GM21825 (cell line): ENCODE measurements around the gene RASSF7.

ENCODE experiments used
- ATAC-seq: cut with Tn5 transposase; IDR thresholded peaks from one replicate; pipeline ENCODE4 v1.9.1; 2021; ENCODE audit warnings: mild to moderate bottlenecking, moderate library complexity; ENCODE audit not compliant: unreplicated experiment

Gene RASSF7

DNA sequence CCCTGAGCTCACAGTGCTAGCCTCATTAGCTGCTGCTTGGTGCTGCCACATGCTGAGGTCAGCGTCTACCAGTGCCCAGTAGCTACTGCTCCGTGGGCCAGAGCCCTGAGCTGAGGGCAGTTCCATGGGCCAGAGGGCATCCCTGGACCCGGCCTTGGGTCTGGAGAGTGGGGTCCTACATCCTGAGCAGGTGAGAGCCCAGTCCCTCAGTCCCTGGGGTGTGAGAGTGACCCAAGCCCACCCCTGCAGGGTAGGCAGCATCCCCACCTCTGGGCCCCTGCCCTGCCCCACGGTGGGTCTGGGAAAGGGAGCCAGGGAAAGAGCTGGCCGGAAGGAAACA lies 10.1 kb upstream of the RASSF7 start:
- ATAC-seq: no peak

GRCh38 chr11:551131-551530 lies 9.6 kb upstream of the RASSF7 start:
- ATAC-seq: no peak

GRCh38 chr11:551596-551995 lies 9.2 kb upstream of the RASSF7 start:
- ATAC-seq: no peak

- no peak for ATAC-seq
These were observed 7.4 kb upstream of the RASSF7 start for GRCh38 chr11:553083-553987.

GRCh38 chr11:553988-554340 lies 6.8 kb upstream of the RASSF7 start:
- ATAC-seq: no peak

DNA sequence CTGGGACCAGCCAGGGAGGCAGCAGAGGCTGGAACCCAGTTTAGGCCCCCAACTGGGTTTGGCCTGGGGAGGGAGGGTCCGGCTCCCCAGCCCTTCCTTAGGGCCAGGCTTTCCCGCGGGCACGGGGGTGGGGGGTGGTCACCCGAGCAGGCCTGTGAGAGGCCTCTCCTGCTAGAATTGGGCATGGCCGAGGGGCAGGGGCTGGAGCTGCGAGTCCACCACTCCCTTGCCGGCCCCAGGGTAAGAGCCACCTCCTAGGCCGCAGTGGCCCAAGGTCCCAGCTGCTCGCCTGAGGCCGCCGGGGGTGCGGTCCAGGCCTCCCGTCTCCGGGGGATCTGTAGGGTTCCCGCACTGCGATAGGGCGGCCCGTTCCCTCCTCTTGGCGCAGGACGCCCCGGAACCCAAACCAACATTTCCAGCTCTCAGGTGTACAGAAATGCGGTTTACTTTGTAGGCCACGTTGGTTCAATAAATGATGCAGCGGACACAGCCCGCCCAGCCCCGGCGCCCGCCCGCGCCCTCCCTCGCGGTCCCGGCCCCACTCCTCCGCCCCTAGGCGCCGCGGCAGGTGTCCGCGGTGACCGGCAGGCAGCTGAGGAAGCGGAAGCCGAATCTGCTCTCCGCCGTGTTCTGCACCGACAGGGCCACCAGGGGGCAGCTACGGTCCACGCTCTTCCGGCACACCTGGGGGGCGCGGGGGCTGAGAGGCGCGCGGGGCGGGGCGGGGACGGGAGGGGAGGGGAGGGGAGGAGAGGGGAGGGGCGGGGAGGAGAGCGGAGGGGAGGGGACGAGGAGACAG lies 6.1 kb upstream of the RASSF7 start:
- ATAC-seq: peak; percentile 47

DNA sequence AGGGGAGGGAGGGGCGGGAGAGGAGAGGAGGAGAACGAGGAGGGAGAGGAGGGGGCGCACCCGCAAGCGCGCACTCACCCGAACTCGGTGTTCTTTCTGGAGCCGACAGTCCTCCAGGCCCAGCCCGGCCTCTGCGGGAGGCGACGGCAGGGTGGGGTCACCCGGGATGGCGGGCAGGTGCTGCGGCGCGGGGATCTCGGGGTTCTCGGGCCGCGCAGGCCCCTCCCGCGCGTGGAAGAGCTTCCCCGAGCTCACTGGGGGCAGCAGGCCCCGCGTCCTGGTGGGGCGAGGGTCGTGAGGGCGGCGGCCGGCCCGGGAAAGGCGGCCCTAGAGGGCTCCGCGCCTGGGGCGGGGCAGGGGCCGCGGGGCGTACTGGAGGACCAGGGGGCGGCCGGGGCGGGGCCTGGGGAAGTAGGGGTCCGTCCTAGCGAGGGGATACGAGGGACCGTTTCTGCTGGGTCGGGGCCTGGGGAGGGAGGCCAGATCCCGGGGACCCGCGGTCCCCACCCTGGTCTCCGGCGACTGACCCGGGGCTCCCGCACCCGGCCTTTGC lies 5.5 kb upstream of the RASSF7 start:
- ATAC-seq: no peak

DNA sequence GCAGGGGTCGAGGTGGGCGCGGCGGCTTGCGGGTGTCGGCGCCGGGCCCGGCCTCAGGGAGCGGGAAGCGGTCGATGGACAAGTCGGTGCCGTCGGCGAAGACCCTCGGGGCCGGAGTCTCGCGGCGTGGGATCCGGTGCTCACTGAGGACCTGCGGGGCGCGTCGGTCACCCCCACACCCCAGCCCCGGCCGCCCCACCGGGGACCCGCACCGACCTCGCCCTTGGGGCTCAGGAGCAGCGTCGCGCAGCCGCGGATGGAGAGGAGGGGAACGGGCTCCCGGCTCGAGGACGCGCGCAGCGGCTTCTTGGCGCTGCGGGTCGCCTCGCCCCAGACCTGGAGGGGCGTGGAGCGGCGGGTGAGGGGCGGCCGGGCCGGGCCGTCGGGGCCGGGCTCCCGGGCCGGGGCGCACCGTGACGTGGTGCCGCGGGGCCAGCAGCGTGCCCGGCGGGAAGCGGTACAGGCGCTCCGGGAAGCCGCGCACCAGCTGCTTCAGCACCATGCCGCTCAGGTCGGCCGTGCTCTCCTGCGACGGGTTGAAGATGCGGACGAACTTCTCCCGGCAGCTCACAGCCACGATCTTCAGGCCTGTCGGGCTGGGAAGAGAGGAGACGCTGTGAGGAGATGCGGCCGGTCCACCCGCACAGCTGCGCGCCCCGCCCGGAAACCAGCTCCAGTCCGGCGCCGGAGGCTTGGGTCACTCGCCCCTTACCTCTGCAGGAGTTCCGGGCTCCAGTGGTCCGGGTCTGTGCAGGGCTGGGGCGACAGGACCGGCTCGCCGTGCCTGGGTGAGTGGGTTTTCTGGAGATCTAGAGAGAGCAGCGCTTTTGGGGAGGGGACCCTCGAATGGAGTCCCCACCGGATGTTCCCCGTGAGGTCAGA lies 4.7 kb upstream of the RASSF7 start:
- no peak for ATAC-seq

- ATAC-seq: no peak
These were observed 4.0 kb upstream of the RASSF7 start for GRCh38 chr11:556662-557256.

DNA sequence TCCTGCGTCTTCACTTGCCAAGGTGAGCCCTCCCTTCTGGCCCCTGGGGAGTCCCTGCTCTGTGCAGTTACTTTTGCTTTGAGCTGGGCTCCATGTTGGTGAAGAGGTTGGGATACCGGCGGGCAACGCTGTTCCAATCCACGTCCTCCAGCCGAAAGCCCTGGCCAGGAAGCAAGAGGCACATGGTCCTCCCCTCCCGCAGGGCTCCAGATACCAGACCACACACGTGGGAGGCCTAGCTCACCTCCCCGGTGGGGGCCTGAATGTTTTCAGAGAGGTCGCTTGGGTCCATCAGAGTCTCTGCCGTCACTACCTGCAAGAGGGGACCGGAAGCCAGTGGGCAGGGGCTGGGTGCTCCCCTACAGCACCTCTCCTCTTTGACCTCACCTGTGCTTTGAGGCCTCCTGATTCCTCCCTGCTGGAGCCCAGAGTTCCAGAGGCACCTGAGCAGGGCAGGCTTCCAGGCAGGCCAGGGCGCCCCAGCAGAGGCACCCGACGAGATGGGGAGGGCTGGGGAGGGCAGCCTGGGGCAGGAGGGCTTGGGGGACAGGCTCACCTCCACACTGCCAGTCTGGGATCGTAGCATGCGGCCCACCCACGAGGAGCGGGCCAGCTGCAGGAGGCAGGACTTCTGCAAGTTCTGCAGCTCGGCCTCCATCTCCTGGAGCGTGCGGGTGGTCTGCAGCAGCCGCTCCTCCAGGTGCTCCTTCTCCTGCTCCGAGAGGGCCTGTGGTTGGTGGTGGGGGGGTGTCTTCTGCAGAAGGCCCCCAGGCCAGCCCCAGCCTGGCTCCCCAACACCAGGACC lies 3.2 kb upstream of the RASSF7 start:
- ATAC-seq: no peak

- ATAC-seq: no peak
These were observed 2.3 kb upstream of the RASSF7 start for GRCh38 chr11:558503-558902.

GRCh38 chr11:559020-559620 lies 1.6 kb upstream of the RASSF7 start:
- no peak for ATAC-seq

DNA sequence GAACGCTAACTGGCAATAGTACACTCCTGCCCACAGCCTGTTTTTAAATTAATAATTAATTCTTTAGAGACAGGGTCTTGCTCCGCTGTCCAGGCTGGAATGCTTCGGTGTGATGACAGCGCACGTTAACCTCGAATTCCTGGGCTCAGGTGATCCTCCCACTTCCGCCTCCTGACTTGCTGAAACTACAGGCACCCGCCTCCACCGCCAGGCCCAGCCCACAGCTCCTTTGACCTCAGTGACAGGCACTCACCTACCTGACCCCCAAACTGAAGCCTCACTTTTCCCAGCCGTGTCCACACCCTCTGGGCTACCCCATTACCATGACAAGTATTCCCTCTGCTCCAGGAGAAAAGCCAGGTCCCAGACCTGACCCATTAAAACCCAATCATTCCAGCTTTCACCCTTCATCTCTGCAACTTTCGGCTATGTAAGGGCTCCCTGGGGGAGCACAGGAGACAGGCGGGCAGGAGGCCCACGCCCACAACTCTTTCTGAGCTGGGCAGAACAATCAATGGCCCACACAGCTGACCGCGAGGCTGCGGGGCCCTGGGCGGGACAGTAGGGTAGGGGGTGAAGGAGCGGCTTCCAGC lies 962 bp upstream of the RASSF7 start:
- ATAC-seq: no peak

DNA sequence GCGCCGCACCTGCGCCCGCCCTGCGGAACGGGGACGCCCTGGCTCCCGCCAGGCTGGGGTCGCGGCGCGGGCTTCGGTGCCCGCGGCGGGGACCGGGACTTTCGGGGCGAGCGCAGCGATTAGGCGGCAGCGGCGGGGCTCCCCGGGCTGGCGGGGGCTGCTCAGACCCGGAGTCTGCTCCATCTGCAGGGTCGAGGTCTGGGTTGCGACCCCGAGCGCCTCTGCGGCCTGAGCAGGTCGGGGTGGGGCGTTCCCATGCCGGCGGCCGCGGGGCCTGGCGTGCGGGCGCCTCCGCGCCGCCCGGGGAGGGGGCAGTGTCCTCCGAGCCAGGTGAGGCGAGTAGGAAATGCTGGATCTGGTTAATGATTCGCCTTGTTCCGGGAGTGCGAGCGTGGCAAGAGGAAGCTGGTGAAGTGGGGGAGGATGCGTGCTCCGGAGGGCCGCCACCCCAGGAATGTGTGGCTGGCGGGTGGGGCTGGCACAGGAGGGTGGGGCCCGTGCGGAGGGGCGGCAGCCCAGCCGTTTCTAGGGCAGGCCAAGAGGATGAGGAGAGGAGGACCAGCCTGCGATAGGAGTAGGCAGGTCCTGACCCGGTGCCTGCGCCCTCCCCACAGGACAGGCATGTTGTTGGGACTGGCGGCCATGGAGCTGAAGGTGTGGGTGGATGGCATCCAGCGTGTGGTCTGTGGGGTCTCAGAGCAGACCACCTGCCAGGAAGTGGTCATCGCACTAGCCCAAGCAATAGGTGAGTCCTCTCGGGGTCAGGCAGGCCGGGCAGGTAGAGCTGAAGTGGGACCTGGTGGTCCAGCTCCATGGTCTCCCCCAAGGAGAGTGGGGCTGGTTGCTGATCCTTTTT lies 606 bp downstream of the RASSF7 start:
- peak; percentile 7 for ATAC-seq

DNA sequence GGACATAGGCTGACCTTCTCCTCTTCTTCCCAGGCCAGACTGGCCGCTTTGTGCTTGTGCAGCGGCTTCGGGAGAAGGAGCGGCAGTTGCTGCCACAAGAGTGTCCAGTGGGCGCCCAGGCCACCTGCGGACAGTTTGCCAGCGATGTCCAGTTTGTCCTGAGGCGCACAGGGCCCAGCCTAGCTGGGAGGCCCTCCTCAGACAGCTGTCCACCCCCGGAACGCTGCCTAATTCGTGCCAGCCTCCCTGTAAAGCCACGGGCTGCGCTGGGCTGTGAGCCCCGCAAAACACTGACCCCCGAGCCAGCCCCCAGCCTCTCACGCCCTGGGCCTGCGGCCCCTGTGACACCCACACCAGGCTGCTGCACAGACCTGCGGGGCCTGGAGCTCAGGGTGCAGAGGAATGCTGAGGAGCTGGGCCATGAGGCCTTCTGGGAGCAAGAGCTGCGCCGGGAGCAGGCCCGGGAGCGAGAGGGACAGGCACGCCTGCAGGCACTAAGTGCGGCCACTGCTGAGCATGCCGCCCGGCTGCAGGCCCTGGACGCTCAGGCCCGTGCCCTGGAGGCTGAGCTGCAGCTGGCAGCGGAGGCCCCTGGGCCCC lies 1.4 kb downstream of the RASSF7 start:
- ATAC-seq: no peak

- ATAC-seq: no peak
These were observed 2.5 kb downstream of the RASSF7 start for GRCh38 chr11:563066-563811.
